ENCODE data around the gene ASPSCR1. TPM values are rescaled to one million over a fixed set of nuclear protein-coding genes. Genes with fewer than 3 reads are reported as not detected.

ASPSCR1 gene
- polyA plus RNA-seq, 1 experiment, result 15.4 TPM

DNA sequence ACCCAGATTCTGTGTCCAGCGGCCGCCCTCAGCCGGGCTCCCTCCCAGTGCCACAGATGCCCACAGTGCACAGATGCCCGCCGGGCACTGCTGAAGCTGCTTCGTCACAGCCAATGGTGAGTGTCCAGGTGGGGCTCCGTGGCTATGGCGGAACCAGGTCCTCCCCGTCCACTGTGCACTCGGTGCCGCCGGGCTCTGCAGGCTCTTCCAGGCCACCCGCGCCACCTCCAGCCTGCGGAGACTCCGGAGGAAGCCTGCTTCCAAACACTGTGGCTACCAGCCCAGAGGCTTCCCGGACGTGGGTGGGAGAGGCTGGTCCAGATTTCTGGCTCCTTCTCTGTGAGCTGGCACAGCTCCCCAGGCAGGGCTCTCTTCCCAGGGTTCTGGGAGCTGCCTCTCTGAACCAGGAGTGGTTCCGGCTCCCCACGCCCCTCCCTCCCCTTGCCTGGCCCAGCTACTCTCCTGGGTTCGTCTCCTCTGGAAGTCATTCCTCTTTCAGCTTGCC lies 37.5 kb upstream of the ASPSCR1 start:
- TF ChIP-seq, protein P1, sequence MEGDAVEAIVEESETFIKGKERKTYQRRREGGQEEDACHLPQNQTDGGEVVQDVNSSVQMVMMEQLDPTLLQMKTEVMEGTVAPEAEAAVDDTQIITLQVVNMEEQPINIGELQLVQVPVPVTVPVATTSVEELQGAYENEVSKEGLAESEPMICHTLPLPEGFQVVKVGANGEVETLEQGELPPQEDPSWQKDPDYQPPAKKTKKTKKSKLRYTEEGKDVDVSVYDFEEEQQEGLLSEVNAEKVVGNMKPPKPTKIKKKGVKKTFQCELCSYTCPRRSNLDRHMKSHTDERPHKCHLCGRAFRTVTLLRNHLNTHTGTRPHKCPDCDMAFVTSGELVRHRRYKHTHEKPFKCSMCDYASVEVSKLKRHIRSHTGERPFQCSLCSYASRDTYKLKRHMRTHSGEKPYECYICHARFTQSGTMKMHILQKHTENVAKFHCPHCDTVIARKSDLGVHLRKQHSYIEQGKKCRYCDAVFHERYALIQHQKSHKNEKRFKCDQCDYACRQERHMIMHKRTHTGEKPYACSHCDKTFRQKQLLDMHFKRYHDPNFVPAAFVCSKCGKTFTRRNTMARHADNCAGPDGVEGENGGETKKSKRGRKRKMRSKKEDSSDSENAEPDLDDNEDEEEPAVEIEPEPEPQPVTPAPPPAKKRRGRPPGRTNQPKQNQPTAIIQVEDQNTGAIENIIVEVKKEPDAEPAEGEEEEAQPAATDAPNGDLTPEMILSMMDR (IDR thresholded peaks at IDR 0.05; ENCODE audit: insufficient read depth, low read depth, low read length), result no peak
- ChIA-PET CTCF (interaction anchor here (4.4 kb wide), 1 partner anchor 20 kb away, joined by 15 read pairs; no protein-coding TSS in a partner anchor), POLR2A (no interaction called here)
- peaks cover 3% of the 10 kb centered on the region for H3K36me3 ChIP-seq (ENCODE audit: control insufficient read depth, insufficient read depth, low read length)
- DNase-seq (ENCODE audit: low read depth), result no peak
- no peak overlapping the region for H3K4me3 ChIP-seq (ENCODE audit: low read depth, low read length)
- H3K27me3 ChIP-seq (ENCODE audit: control insufficient read depth, insufficient read depth, low read length), result peaks cover 6% of the 10 kb centered on the region; the same call in 1 of the 2 replicates

- no peak overlapping the region for H3K4me3 ChIP-seq (ENCODE audit: low read depth, low read length)
- H3K36me3 ChIP-seq (ENCODE audit: control insufficient read depth, insufficient read depth, low read length), result no peaks in the 10 kb centered on the region; the same call in 1 of the 2 replicates
- no peak for DNase-seq (ENCODE audit: low read depth)
- ChIA-PET CTCF (interaction anchor here (1.6 to 4.4 kb wide), 2 partner anchors 19 to 80 kb away, joined by 6 to 15 read pairs; no protein-coding TSS in a partner anchor), POLR2A (no interaction called here)
- peaks cover 6% of the 10 kb centered on the region; the same call in 1 of the 2 replicates for H3K27me3 ChIP-seq (ENCODE audit: control insufficient read depth, insufficient read depth, low read length)
- TF ChIP-seq, protein P1 (IDR thresholded peaks at IDR 0.05; ENCODE audit: insufficient read depth, low read depth, low read length), result no peak
Measured at GRCh38 chr17:81940538-81941483, 36.6 kb upstream of the ASPSCR1 start.

- H3K4me3 ChIP-seq (ENCODE audit: low read depth, low read length), result no peak overlapping the region
- H3K36me3 ChIP-seq (ENCODE audit: control insufficient read depth, insufficient read depth, low read length), result no peaks in the 10 kb centered on the region
- no peak for DNase-seq (ENCODE audit: low read depth)
- TF ChIP-seq, protein P1 (IDR thresholded peaks at IDR 0.05; ENCODE audit: insufficient read depth, low read depth, low read length), result no peak
- CTCF ChIA-PET, result interaction anchor here (1.6 to 4.4 kb wide), 2 partner anchors 18 to 79 kb away, joined by 6 to 15 read pairs; no protein-coding TSS in a partner anchor
- POLR2A ChIA-PET, result no interaction called here
- peaks cover 6% of the 10 kb centered on the region; the same call in 1 of the 2 replicates for H3K27me3 ChIP-seq (ENCODE audit: control insufficient read depth, insufficient read depth, low read length)
Measured at GRCh38 chr17:81941484-81942166, 35.8 kb upstream of the ASPSCR1 start.

DNA sequence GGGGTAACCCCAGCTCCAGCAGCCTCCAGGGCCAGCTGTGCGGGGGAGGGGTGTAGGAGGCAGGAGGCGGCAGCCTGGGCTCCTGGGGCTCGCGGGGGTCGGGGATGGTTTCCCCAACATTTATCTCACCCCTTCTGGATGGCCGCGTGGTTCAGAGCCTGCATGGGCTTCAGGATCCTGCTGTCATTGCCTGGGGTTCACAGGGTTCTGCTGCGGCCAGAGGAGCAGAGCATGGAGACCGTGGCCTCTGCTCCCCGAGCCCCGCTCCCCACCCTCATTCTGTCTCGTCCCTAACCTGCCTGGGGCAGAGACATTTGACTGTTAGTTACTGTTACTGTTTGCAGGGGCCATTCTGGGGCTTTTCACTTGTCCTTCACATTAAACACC lies 35.3 kb upstream of the ASPSCR1 start:
- ChIA-PET POLR2A (interaction anchor here (0.7 kb wide), 1 partner anchor 71 kb away, joined by 3 read pairs; no protein-coding TSS in a partner anchor), CTCF (interaction anchor here (0.6 to 4.4 kb wide), 4 partner anchors 17 to 266 kb away, joined by 3 to 15 read pairs (median 6); no protein-coding TSS in a partner anchor)
- DNase-seq (ENCODE audit: low read depth), result no peak
- Histone ChIP-seq H3K27me3 (ENCODE audit: control insufficient read depth, insufficient read depth, low read length) (peaks cover 6% of the 10 kb centered on the region; the same call in 1 of the 2 replicates), H3K4me3 (ENCODE audit: low read depth, low read length) (no peak overlapping the region), H3K36me3 (ENCODE audit: control insufficient read depth, insufficient read depth, low read length) (no peaks in the 10 kb centered on the region)
- TF ChIP-seq, protein P1 (IDR thresholded peaks at IDR 0.05; ENCODE audit: insufficient read depth, low read depth, low read length), result no peak
